IPS-18a (cell line): ENCODE measurements around the gene RGCC.

Experiments used
- H3K27ac ChIP-seq: one replicate; pipeline ENCODE4 v1.5.1; 2013; ENCODE audit warnings: low read length
- H3K27me3 ChIP-seq: one replicate; pipeline ENCODE4 v1.6.1; 2013; ENCODE audit warnings: mild to moderate bottlenecking, low read length; ENCODE audit not compliant: control insufficient read depth, insufficient read depth
- H3K36me3 ChIP-seq: one replicate; pipeline ENCODE4 v1.6.1; 2013; ENCODE audit warnings: low read depth, low read length; ENCODE audit not compliant: control insufficient read depth
- H3K4me1 ChIP-seq: one replicate; pipeline ENCODE4 v1.6.1; 2013; ENCODE audit warnings: low read depth, low read length; ENCODE audit not compliant: control insufficient read depth
- H3K4me3 ChIP-seq: one replicate; pipeline ENCODE4 v1.5.1; 2013; ENCODE audit warnings: low read length
- H3K9ac ChIP-seq: one replicate; pipeline ENCODE4 v1.6.1; 2013; ENCODE audit warnings: mild to moderate bottlenecking, low read length, moderate library complexity
- H3K9me3 ChIP-seq: one replicate; pipeline ENCODE4 v1.6.1; 2013; ENCODE audit warnings: low read depth, low read length; ENCODE audit not compliant: control insufficient read depth

Gene RGCC

DNA sequence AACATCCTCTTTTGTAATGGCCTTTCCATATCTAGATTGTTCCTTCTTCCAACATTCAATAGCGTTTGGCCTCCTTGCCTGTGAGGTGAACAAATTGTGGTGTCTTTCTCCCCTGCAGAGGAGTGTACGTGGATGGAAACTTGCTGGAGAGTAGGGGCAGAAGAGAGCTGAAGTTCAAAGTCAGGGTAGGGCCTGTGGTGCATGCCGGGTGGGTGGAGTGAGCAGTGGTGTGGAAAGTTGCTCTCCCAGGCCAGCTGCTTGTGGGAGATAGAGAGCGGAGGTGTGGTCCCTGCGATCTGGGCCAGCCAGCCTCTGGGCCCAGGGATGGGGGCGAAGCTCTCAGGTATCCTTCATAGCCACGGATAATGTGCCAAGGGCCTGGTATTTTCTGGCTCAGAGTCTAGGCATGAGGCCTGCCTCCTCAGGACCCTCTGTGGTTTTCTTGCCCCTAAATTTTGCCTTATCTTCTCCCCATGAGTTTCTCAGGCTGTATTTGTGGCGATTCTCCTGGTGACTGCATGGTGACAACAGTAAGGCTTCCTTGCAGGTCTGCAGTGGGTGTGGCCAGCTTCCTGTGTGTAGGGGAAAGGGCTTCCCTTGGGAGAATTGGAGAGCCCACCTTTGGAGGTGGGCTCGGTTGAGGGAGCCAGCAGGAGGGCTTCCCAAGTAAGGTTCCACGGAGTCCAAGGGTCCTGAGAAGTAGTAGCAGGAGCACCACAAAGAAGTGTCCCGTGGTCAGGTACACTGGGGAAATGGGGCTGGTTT lies 6.7 kb downstream of the RGCC start:
- H3K27me3 ChIP-seq = peaks cover 14% of the 10 kb centered on the region
- no peaks in the 10 kb centered on the region for H3K4me1 ChIP-seq
- H3K36me3 ChIP-seq = no peaks in the 10 kb centered on the region
- no peaks in the 10 kb centered on the region for H3K9me3 ChIP-seq
- no peak overlapping the region for H3K27ac ChIP-seq
- H3K4me3 ChIP-seq = no peak overlapping the region
- no peak overlapping the region for H3K9ac ChIP-seq

DNA sequence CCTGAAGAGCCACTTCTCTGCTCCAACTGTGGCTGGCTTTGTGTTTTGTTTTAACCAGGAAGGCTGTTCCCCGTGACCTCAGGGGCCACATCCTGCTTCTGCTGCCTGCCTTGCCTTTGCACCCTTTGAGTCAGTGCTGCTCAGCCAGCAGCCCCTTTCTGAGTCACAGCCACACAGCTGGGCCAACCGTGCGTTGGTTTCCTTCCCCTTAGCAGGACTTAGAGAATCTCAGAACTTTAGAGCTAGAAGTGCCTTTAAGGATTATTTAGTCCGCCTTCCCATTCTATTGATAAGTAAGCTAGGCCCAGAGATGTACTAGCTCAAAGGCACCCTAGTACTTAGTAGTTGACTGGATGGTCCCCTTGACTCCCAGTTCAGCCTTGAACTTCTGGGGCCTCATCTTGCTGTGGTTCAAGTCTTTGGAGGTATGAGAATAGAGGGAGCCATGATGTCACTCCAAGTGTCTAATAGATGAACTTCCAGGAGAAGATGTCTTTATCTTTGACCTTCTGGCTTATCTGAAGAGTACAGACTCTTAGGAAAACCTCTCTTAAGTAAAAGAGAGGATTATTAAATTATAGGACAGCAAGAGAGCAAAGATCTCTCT lies 8.0 kb downstream of the RGCC start:
- Histone ChIP-seq H3K27me3 (peaks cover 1% of the 10 kb centered on the region), H3K27ac (no peak overlapping the region), H3K4me1 (no peaks in the 10 kb centered on the region), H3K4me3 (no peak overlapping the region), H3K36me3 (no peaks in the 10 kb centered on the region), H3K9me3 (no peaks in the 10 kb centered on the region), H3K9ac (no peak overlapping the region)

DNA sequence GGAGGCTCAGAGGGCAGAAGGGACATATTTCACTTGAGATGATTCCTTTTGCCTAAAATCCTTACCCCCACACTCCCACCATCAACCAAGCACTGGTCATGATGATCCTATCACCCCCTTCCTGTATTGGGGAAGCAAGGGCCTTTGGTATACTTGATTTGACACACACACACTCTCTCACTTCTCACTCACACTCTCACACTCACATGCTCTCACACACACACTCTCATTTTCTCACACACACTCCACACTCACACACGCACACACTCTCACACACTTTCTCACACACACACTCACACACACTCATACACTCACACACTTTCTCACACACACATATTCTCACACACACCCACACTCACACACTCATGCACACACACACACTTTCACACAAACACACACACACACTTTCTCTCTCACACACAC lies 8.6 kb downstream of the RGCC start:
- Histone ChIP-seq H3K36me3 (no peaks in the 10 kb centered on the region), H3K9ac (no peak overlapping the region), H3K27ac (no peak overlapping the region), H3K4me1 (no peaks in the 10 kb centered on the region), H3K27me3 (no peaks in the 10 kb centered on the region), H3K4me3 (no peak overlapping the region), H3K9me3 (no peaks in the 10 kb centered on the region)

DNA sequence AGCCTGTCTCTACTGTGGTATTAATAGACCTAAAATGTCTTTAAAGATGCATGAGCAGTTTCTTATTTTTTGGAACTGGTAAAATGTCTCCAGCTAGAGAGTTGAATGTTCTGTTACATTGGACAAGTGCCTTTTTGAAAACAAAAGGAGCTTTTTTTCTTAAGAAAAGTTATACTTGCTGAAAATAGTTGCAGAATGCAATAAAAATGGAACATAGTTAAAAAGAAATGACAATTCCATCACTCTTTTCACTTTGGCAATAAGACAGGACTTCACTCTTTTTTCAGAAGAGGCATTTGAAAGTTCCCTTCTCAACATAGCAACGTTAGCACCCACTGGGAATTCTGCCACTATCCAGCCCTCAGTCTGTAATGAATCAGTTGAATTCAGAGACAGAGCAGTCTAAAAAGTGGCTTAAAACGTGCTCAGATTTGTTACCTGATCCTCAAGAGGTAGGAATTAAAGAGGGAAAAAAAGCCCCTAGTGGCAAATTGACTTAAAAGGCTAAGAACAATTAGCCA lies 10.1 kb downstream of the RGCC start:
- Histone ChIP-seq H3K9ac (no peak overlapping the region), H3K4me1 (no peaks in the 10 kb centered on the region), H3K27me3 (no peaks in the 10 kb centered on the region), H3K9me3 (no peaks in the 10 kb centered on the region), H3K27ac (no peak overlapping the region), H3K4me3 (no peak overlapping the region), H3K36me3 (no peaks in the 10 kb centered on the region)

DNA sequence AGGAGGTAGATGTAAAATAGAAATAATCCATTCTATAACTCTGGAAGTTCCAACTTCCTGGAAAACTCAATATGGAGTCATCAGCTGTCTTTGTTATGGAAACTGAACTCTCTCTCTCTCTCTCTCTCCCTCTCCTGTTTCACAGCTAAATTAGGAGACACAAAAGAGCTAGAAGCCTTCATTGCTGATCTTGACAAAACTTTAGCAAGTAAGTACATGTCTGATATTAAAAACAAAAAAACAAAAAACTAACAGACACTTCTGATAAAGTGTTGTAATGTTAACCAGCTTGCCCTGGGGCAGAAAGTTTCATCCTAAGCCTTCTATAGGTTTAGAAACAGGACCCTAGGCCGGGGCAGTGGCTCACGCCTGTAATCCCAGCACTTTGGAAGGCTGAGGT lies 11.3 kb downstream of the RGCC start:
- Histone ChIP-seq H3K4me3 (no peak overlapping the region), H3K27ac (no peak overlapping the region), H3K36me3 (no peaks in the 10 kb centered on the region), H3K27me3 (no peaks in the 10 kb centered on the region), H3K4me1 (no peaks in the 10 kb centered on the region), H3K9ac (no peak overlapping the region), H3K9me3 (no peaks in the 10 kb centered on the region)

DNA sequence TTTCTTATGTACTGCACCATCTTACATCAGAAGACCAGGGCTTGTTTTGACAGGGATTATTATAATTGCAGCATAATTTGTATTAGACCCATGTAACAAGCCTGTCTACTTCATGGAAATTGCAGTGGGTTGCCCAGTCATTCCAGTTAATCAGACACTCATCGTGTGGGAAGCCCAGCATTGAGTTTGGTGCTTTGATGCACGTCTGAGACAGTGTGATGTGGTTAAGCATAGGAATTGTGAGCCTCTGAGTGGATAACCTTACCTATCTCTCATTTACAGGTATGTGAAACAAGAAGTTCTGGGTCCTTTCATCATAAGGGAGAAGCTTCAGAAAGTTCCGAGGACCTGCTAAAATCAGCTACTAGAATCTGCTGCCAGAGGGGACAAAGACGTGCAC lies 12.8 kb downstream of the RGCC start:
- H3K27me3 ChIP-seq = no peaks in the 10 kb centered on the region
- no peak overlapping the region for H3K9ac ChIP-seq
- H3K36me3 ChIP-seq = no peaks in the 10 kb centered on the region
- no peak overlapping the region for H3K27ac ChIP-seq
- no peaks in the 10 kb centered on the region for H3K4me1 ChIP-seq
- H3K4me3 ChIP-seq = no peak overlapping the region
- no peaks in the 10 kb centered on the region for H3K9me3 ChIP-seq

DNA sequence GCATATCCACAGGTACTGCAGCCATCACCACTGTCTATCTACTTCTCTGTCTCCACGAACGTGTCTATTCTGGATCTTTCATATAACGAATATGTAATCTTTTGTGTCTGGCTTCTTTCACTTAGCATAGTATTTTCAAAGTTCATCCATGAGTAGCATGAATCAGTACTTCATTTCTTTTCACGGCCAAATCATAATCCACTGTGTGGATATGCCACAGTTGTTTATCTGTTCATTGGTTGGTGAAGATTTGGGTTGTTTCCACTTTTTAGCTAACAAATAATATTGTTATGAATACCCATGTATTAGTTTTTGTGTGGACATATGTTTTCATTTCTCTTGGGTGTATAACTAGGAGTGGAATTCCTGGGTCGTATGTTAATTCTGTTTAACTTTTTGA lies 14.4 kb downstream of the RGCC start:
- Histone ChIP-seq H3K9me3 (no peaks in the 10 kb centered on the region), H3K36me3 (no peaks in the 10 kb centered on the region), H3K9ac (no peak overlapping the region), H3K4me3 (no peak overlapping the region), H3K4me1 (no peaks in the 10 kb centered on the region), H3K27ac (no peak overlapping the region), H3K27me3 (no peaks in the 10 kb centered on the region)

DNA sequence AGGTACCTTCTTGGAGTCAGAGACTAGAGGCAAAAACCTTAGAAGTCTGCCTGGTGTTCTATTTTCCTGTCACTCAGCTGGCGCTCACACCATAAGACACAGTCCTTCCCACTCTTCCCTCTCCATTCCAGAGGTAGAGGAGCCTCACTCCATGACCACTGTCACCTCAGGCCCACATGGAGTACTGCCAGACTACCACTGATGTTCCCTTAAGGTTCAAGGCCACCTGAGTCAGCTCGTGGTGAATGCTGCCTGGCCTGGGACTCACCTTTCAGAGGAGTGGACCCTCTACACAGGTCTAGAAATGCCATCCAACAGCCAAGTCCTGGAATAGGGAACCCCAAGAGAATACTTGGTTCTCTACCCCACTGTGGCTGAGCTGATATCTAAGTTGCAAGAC lies 29.9 kb downstream of the RGCC start:
- no peaks in the 10 kb centered on the region for H3K27me3 ChIP-seq
- no peaks in the 10 kb centered on the region for H3K9me3 ChIP-seq
- no peak overlapping the region for H3K27ac ChIP-seq
- H3K4me3 ChIP-seq = no peak overlapping the region
- no peaks in the 10 kb centered on the region for H3K4me1 ChIP-seq
- H3K9ac ChIP-seq = no peak overlapping the region
- H3K36me3 ChIP-seq = no peaks in the 10 kb centered on the region

DNA sequence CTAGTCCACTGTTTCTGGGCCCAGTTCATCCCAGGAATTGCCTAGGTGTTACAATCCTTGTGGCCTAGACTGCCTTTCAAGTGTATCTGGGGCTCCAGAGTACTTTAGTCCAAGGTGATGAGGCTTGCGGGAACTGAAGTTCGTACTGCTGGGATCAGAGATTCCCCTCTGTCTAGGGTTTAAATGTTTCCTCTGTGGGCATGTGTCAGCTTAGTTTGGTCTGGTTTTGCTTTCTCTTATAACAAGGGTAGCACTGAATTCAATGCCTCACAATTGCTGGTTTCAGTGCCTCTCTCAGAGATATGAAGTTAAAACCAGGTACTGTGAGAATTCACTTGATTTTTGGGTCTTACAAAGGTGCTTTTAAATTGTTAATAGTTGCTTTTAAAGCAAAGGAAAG lies 30.8 kb downstream of the RGCC start:
- Histone ChIP-seq H3K9ac (no peak overlapping the region), H3K9me3 (no peaks in the 10 kb centered on the region), H3K27me3 (no peaks in the 10 kb centered on the region), H3K4me1 (no peaks in the 10 kb centered on the region), H3K4me3 (no peak overlapping the region), H3K36me3 (no peaks in the 10 kb centered on the region), H3K27ac (no peak overlapping the region)

DNA sequence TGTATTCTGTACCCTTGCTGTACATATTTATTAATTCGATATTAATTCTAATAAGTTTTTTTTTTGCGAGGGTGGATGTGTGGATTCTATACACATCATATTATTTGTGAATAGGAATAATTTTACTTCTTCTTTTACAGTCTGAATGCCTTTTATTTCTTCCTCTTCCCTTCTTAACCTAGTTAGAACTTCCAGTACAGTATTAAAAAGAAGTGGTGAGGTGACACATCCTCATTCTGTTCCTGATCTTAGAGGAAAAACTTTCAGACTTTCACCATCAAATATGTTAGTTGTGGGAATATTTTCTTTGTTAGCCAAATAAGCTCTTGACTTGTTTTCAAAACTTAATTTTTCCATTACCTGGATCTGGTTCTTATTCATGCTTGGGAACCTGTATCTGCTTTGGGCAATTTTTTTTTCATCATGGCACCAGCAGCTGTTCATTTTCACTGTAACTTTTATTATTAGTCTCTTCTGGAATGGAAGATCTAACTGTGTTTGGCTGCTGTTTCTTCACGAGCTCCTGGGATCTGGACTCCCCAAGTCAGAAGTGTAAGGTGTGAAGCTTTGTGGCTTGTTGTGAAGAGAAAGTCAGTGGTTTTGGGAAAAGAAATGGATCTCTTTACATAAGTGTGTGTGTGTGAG lies 33.1 kb downstream of the RGCC start:
- Histone ChIP-seq H3K9me3 (no peaks in the 10 kb centered on the region), H3K27me3 (no peaks in the 10 kb centered on the region), H3K27ac (no peak overlapping the region), H3K4me3 (no peak overlapping the region), H3K4me1 (no peaks in the 10 kb centered on the region), H3K9ac (no peak overlapping the region), H3K36me3 (no peaks in the 10 kb centered on the region)

DNA sequence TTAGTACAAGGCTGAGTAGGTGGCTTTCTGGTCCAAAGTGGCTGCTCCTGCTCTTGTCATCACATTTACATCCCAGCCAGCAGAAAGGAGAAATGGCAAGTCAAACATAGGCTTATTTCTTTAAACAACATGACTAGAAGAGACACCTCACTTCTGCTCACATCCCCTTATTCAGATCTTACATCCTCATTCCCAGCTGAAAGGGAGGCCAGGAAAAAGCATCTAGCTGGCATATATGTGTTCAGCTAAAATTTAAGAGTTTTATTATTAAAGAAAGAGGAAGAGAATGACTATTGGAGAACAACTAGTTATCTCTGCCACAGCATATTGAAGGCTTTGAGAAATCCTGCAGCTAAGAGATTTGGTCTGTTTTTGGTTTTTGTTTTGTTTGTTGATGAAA lies 34.1 kb downstream of the RGCC start:
- Histone ChIP-seq H3K9me3 (no peaks in the 10 kb centered on the region), H3K27me3 (no peaks in the 10 kb centered on the region), H3K9ac (no peak overlapping the region), H3K27ac (no peak overlapping the region), H3K4me1 (no peaks in the 10 kb centered on the region), H3K36me3 (no peaks in the 10 kb centered on the region), H3K4me3 (no peak overlapping the region)
